Upper lobe of right lung (tissue), 1 donor: Measurements from ENCODE around the gene SYCE1L. TPM values are rescaled to one million over a fixed set of nuclear protein-coding genes. Genes with fewer than 3 reads are reported as not detected.
"Not testable (repeated sequence)": the region's sequence is repeated elsewhere in the genome, so short reads cannot be mapped to it uniquely, and the experiment has no call there.

Source experiments
- ATAC-seq: fragments of 200-7000 bp; cut with Tn5 transposase; one replicate; pipeline ENCODE4 v1.9.1; 2020; ENCODE audit warnings: mild to moderate bottlenecking, moderate library complexity
- DNase-seq: peaks from one replicate; pipeline ENCODE4 v3.0.0-alpha.2; 2020
- H3K27ac ChIP-seq: fragments of 200-600 bp; one replicate; pipeline ENCODE4 v1.8.0; 2022
- H3K27me3 ChIP-seq: fragments of 200-600 bp; one replicate; pipeline ENCODE4 v1.8.0; 2022; ENCODE audit warnings: mild to moderate bottlenecking
- H3K36me3 ChIP-seq: fragments of 200-600 bp; one replicate; pipeline ENCODE4 v1.8.0; 2022
- H3K4me1 ChIP-seq: fragments of 200-600 bp; one replicate; pipeline ENCODE4 v1.8.0; 2022
- H3K4me3 ChIP-seq: fragments of 200-600 bp; one replicate; pipeline ENCODE4 v1.8.0; 2022; ENCODE audit warnings: mild to moderate bottlenecking
- H3K9me3 ChIP-seq: fragments of 200-600 bp; one replicate; pipeline ENCODE4 v1.8.0; 2022
- intact Hi-C: fragments of 100-400 bp; cut with DNase I; formaldehyde crosslinking; loops from one replicate; pipeline ENCODE4 v1.11.0; 2022
- total RNA-seq: library from RNA; stranded (reverse); fragmentation: NEBNext Ultra II Directional; extraction: Animal tissue kit (Norgen Biotek cat#: 25700); gene quantifications from one replicate; pipeline ENCODE4 v1.2.1, GENCODE V29; 2021
- TF ChIP-seq, protein P1 (sequence below): fragments of 200-600 bp; IDR thresholded peaks from one replicate; pipeline ENCODE4 v1.8.0; 2022; ENCODE audit warnings: antibody characterized with exemption
- donor health status: DM: no; HTN: yes; CAD: no; lungs with severe emphysema.

SYCE1L gene
- total RNA-seq, 1 donor from 2014 or later, result 6.2 TPM

DNA sequence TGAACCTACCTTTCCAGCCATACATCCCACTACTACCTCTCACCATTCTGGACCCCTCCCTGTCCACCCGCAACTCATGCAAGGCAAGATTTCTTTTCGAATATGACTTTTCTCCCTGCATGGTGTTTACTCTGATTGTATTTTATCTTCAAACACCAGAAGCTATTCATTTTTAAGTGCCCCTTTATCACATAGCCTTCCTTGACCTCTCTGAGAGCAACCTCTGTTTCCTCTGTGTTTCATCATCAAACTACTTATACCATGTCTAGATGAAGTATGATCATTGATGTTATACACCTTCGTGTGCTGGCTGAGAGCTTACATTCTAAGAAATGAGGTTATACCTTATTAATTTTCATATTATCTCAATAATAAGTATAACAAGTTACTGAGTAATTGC, 31.8 kb downstream of the SYCE1L start:
- no peak for ATAC-seq
- Histone ChIP-seq H3K9me3 (no peaks in the 10 kb centered on the region), H3K36me3 (no peaks in the 10 kb centered on the region), H3K4me1 (no peaks in the 10 kb centered on the region), H3K27ac (no peak overlapping the region), H3K4me3 (no peak overlapping the region), H3K27me3 (peaks cover 10% of the 10 kb centered on the region)
- no peak for DNase-seq
- intact Hi-C loops, result no loop called here
- TF ChIP-seq, protein P1, sequence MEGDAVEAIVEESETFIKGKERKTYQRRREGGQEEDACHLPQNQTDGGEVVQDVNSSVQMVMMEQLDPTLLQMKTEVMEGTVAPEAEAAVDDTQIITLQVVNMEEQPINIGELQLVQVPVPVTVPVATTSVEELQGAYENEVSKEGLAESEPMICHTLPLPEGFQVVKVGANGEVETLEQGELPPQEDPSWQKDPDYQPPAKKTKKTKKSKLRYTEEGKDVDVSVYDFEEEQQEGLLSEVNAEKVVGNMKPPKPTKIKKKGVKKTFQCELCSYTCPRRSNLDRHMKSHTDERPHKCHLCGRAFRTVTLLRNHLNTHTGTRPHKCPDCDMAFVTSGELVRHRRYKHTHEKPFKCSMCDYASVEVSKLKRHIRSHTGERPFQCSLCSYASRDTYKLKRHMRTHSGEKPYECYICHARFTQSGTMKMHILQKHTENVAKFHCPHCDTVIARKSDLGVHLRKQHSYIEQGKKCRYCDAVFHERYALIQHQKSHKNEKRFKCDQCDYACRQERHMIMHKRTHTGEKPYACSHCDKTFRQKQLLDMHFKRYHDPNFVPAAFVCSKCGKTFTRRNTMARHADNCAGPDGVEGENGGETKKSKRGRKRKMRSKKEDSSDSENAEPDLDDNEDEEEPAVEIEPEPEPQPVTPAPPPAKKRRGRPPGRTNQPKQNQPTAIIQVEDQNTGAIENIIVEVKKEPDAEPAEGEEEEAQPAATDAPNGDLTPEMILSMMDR, result no peak

DNA sequence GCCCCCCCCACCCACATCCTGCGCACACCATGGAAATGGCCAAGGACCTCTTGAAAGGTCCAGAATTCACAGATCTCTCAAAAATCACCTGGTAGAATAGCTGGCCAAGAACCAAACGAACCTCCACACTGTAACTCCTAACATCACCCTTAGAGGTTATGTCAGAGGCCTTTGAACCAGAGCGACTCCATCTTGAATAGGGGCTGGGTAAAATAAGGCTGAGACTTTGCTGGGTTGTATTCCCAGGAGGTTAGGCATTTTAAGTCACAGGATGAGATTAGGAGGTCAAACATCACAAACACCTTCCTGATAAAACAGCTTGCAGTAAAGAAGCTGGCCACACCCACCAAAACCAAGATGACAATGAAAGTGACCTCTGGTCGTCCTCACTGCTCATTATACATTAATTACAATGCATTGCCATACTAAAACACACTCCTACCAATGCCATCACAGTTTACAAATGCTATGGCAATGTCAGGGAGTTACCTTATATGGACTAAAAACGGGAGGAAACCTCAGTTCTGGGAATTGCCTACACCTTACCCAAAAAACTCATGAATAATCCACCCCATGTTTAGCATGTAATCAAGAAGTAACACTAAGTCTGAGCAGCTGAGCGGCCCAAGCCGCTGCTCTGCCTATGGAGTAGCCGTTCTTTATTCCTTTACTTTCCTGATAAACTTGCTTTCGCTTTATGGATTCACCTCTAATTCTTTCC, 34.8 kb downstream of the SYCE1L start:
- Histone ChIP-seq H3K27ac (no peak overlapping the region), H3K4me3 (no peak overlapping the region), H3K9me3 (no peaks in the 10 kb centered on the region), H3K27me3 (peaks cover 10% of the 10 kb centered on the region), H3K4me1 (no peaks in the 10 kb centered on the region), H3K36me3 (no peaks in the 10 kb centered on the region)
- no peak for ATAC-seq
- DNase-seq, result no peak
- TF ChIP-seq, protein P1, result no peak
- intact Hi-C loops, result no loop called here

DNA sequence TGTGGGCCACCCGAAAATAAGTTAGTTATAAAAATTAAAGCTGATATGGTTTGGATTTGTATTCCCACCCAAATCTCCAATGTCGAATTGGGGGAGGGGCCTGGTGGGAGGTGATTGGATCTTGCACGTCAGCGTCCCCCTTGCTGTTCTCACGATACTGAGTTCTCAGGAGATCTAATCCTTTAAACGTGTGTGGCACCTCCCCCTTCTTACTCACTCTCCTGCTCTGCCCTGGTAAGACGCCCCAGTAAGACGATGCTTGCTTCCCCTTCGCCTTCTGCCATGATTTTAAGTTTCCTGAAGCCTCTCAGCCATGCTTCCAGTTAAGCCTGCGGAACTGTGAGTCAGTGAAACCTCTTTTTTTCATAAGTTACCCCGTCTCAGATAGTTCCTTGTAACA, 35.4 kb downstream of the SYCE1L start:
- Histone ChIP-seq H3K36me3 (no peaks in the 10 kb centered on the region), H3K4me3 (no peak overlapping the region), H3K9me3 (no peaks in the 10 kb centered on the region), H3K27me3 (peaks cover 10% of the 10 kb centered on the region), H3K4me1 (no peaks in the 10 kb centered on the region), H3K27ac (no peak overlapping the region)
- no peak for DNase-seq
- intact Hi-C loops, result loop anchor here (5.0 kb wide), 1 partner anchor 348 kb away; no protein-coding TSS in a partner anchor
- TF ChIP-seq, protein P1, result no peak
- no peak for ATAC-seq

DNA sequence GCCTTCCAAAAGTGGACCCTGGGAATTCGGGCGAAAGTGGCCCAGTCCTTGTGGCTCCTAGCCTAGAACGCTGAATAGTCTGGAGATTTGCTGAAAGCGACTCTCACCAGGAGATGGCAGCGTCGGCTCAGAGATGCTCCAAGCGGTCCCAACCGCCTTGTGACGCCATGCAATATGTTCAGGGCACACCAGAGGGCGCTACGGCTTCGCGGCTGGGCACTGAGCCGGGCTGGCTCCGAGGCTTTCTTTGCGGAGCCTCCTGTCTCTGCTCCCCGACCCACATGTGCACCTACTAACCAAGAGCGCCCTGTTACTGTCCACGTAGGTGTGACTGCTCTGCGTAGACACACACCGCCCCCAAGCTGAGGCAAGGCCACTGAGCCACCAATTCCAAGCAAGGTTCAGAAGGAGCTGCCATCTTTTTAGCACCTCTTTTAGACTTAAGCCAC, 36.9 kb downstream of the SYCE1L start:
- H3K27ac ChIP-seq, result no peak overlapping the region
- ATAC-seq (peak; percentile 100), DNase-seq (peak; percentile 91)
- no peaks in the 10 kb centered on the region for H3K9me3 ChIP-seq
- intact Hi-C loops, result loop anchor here (5.0 kb wide), 1 partner anchor 346 kb away; no protein-coding TSS in a partner anchor
- H3K4me3 ChIP-seq, result no peak overlapping the region
- TF ChIP-seq, protein P1, result peak; percentile 99
- no peaks in the 10 kb centered on the region for H3K4me1 ChIP-seq
- H3K36me3 ChIP-seq, result no peaks in the 10 kb centered on the region
- peaks cover 10% of the 10 kb centered on the region for H3K27me3 ChIP-seq

DNA sequence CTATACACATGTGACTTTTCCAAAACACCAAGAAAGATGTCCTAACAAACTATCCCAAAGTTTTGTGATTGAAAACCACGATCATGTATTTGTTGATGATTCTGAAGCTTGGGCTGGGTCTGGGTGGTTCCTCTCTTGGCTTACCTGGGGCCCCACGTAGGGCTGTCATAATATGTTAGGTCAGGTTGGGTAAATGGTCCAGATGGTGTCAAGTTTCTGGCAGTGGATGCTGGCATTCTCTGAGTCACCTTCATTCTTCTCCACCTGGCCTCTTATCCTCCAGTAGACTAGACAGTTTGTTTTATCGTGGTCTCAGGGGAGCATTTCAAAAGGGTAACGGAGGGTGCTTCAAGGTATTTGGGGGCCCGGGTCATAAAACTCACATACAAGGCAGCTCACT, 39.4 kb downstream of the SYCE1L start:
- DNase-seq, result no peak
- H3K4me3 ChIP-seq, result no peak overlapping the region
- intact Hi-C loops, result loop anchor here (5.0 kb wide), 1 partner anchor 344 kb away; no protein-coding TSS in a partner anchor
- H3K36me3 ChIP-seq, result no peaks in the 10 kb centered on the region
- H3K27ac ChIP-seq, result no peak overlapping the region
- no peaks in the 10 kb centered on the region for H3K9me3 ChIP-seq
- peaks cover 10% of the 10 kb centered on the region for H3K27me3 ChIP-seq
- TF ChIP-seq, protein P1, result no peak
- no peak for ATAC-seq
- H3K4me1 ChIP-seq, result no peaks in the 10 kb centered on the region

DNA sequence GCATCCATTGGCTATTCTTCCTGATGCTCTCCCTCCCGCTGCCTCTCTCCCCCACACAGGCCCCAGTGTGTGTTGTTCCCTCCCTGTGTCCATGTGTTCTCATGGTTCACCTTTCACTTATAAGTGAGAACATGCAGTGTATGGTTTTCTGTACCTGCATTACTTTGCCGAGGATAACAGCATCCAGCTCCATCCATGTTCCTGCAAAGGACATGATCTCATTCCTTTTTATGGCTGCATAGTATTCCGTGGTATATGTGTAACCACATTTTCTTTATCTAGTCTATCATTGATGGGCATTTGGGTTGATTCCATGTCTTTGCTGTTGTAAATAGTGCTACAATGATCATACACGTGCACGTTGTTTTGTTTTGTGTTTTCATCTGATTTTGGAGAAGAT, 43.3 kb downstream of the SYCE1L start:
- DNase-seq, H3K27ac ChIP-seq, ATAC-seq, H3K9me3 ChIP-seq, H3K27me3 ChIP-seq, H3K36me3 ChIP-seq, H3K4me3 ChIP-seq, intact Hi-C loops, H3K4me1 ChIP-seq: not testable (repeated sequence)
